AG04450 (cell line): ENCODE results near the gene CRADD. TPM values are rescaled to one million over a fixed set of nuclear protein-coding genes. Genes with fewer than 3 reads are reported as not detected.

Experiments
- CTCF ChIA-PET: fragments of 300-600, 350-600 bp; formaldehyde crosslinking; extraction: SDS; loops from one replicate; lab custom pipeline; 2022; ENCODE audit warnings: antibody characterized with exemption, inconsistent platforms; lab: Charles Lee
- POLR2A ChIA-PET: fragments of 350-600 bp; formaldehyde crosslinking; extraction: SDS; loops from one replicate; lab custom pipeline; 2021; ENCODE audit warnings: antibody characterized with exemption, inconsistent platforms; lab: Yijun Ruan, JAX
- DNase-seq: peaks from one replicate; pipeline ENCODE4 v3.0.0-alpha.2; 2011; ENCODE audit warnings: low read depth, low spot score
- H3K27ac ChIP-seq: one replicate; pipeline ENCODE4 v1.5.1; 2012; ENCODE audit warnings: low read depth, low read length, control low read depth
- H3K27me3 ChIP-seq: one replicate; pipeline ENCODE4 v1.6.0; 2012; ENCODE audit warnings: low read length; ENCODE audit not compliant: control insufficient read depth, insufficient read depth
- H3K4me3 ChIP-seq: 2 replicates; pipeline ENCODE4 v1.5.1; 2011; ENCODE audit warnings: mild to moderate bottlenecking, low read depth, low read length, control low read depth
- H3K9me3 ChIP-seq: 2 replicates; pipeline ENCODE4 v1.5.1; 2012; ENCODE audit warnings: low read length; ENCODE audit not compliant: control insufficient read depth, insufficient read depth
- polyA plus RNA-seq: library from polyadenylated mRNA; depleted of rRNA; stranded (reverse); fragments of >200 nt; gene quantifications from 2 replicates; pipeline ENCODE4 v1.2.3, GENCODE V29; 2011
- TF ChIP-seq, protein P1 (sequence below): IDR thresholded peaks from 2 replicates; pipeline ENCODE4 v1.5.1; 2011; ENCODE audit warnings: low read depth, low read length, control low read depth, inconsistent platforms

The CRADD gene
- polyA plus RNA-seq, 1 experiment: 8.8 TPM

DNA sequence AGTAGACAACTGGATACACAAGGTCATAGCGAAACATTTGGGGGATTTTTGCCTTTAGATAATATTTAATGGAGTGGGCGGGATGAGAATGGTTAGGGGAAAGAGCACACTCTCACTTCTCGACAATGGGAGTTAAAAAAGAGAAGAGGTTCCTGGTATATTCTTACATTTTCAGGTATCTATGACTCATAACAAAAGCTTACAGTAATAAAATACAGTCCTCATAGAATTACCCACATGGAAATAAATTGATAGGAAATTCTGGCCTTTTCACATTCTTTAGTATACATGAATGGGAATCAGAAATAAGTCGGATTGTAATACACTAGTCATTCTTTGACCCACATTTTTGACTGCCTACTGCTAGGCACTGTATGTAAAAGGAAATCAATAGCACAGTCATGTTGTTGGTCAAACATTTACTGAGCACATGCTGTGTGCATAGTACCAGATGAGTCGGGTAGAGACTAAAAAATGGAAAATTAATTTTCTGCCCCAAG lies 8.2 kb upstream of the CRADD start:
- ChIA-PET CTCF (no interaction called here), POLR2A (no interaction called here)
- TF ChIP-seq, protein P1, sequence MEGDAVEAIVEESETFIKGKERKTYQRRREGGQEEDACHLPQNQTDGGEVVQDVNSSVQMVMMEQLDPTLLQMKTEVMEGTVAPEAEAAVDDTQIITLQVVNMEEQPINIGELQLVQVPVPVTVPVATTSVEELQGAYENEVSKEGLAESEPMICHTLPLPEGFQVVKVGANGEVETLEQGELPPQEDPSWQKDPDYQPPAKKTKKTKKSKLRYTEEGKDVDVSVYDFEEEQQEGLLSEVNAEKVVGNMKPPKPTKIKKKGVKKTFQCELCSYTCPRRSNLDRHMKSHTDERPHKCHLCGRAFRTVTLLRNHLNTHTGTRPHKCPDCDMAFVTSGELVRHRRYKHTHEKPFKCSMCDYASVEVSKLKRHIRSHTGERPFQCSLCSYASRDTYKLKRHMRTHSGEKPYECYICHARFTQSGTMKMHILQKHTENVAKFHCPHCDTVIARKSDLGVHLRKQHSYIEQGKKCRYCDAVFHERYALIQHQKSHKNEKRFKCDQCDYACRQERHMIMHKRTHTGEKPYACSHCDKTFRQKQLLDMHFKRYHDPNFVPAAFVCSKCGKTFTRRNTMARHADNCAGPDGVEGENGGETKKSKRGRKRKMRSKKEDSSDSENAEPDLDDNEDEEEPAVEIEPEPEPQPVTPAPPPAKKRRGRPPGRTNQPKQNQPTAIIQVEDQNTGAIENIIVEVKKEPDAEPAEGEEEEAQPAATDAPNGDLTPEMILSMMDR: no peak
- no peak for DNase-seq
- Histone ChIP-seq H3K9me3 (peaks cover 4% of the 10 kb centered on the region; the same call in 1 of the 2 replicates), H3K4me3 (no peak overlapping the region), H3K27me3 (no peaks in the 10 kb centered on the region), H3K27ac (no peak overlapping the region)

DNA sequence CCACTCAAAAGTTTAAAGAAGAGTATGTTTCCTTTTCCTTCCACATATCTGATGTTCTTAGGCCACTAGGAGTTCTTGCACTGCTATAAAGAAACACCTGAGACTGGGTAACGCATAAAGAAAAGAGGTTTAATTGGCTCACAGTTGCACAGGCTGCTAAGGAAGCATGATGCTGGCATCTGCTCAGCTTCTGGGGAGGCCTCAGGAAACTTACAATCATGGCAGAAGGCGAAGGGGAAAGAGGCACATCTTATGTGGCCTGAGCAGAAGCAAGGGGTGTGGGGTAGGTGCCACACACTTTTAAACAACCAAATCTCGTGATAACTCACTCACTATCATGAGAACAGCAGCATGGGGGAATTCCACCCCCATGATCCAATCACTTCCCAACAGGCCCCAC lies 7.7 kb upstream of the CRADD start:
- POLR2A ChIA-PET: no interaction called here
- CTCF ChIA-PET: no interaction called here
- TF ChIP-seq, protein P1: no peak
- DNase-seq: no peak
- Histone ChIP-seq H3K9me3 (peaks cover 4% of the 10 kb centered on the region; the same call in 1 of the 2 replicates), H3K4me3 (no peak overlapping the region), H3K27me3 (no peaks in the 10 kb centered on the region), H3K27ac (no peak overlapping the region)

DNA sequence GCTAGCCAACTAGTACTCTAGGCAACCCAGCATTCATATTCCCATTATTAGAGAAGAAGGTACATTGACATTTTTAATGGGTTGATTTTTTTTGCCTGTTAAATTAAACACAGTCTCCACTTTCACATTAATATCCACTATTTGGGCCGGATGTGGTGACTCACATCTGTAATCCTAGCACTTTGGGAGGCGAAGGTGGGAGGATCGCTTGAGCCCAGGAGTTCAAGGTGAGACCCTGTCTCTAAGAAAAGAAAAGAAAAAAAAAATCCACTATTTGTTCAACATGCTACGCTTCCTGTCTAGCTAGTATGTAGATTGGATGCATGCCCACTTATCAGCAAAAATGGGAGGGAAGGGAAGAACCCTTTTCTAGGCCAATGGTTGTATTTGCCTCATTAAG lies 7.1 kb upstream of the CRADD start:
- ChIA-PET CTCF (interaction anchor here (0.6 to 1.5 kb wide), 2 partner anchors 405 to 432 kb away, joined by 3 to 4 read pairs; no protein-coding TSS in a partner anchor), POLR2A (no interaction called here)

DNA sequence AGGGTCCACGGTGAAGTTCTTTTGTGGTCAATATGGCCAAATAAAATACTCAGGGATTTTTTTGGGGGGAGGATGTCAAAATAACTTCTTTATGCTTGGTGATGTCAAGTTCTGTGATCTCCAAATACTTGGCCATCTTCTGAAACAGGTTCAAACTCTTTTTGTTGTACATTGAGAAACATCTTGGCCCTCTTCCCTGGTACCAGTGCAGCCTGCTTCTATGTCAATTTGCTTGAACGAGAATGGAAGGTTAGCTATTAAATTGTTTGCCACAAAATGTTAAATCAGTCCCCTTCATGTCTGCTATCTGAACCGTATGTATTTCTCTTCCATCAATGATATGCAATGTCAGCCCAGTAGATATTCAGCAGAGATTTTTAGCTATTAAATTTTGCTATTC lies 6.1 kb upstream of the CRADD start:
- TF ChIP-seq, protein P1: no peak
- DNase-seq: no peak
- POLR2A ChIA-PET: no interaction called here
- Histone ChIP-seq H3K27ac (no peak overlapping the region), H3K27me3 (no peaks in the 10 kb centered on the region), H3K9me3 (peaks cover 4% of the 10 kb centered on the region; the same call in 1 of the 2 replicates), H3K4me3 (no peak overlapping the region)
- CTCF ChIA-PET: interaction anchor here (0.7 to 1.5 kb wide), 2 partner anchors 303 to 431 kb away, joined by 4 read pairs; no protein-coding TSS in a partner anchor

More for the DNA sequence above, 7.1 kb upstream of the CRADD start:
- Histone ChIP-seq H3K27me3 (no peaks in the 10 kb centered on the region), H3K4me3 (no peak overlapping the region), H3K9me3 (peaks cover 4% of the 10 kb centered on the region; the same call in 1 of the 2 replicates), H3K27ac (no peak overlapping the region)
- DNase-seq: no peak
- TF ChIP-seq, protein P1: no peak

DNA sequence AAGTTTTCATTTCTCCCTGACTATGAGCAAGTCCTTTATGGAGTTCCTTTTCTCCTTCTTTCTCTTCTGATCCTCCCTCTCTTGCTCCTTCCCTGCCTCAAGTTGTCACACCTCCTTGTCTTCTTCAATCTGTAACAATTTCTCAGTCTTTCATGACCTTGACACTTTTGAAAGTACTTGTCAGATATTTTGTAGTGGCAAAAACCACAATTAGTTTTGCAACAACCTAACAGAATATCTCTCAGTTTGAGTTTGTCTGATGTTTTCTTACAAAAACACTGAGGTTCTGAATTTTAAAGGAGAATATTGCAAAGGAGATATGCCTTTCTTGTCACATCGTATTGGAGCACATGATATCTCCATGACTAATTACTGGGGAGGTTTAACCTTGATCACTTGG lies 4.1 kb upstream of the CRADD start:
- no peak overlapping the region for H3K4me3 ChIP-seq
- no peak overlapping the region for H3K27ac ChIP-seq
- CTCF ChIA-PET: no interaction called here
- DNase-seq: no peak
- TF ChIP-seq, protein P1: no peak
- POLR2A ChIA-PET: no interaction called here
- H3K9me3 ChIP-seq: peaks cover 4% of the 10 kb centered on the region
- no peaks in the 10 kb centered on the region for H3K27me3 ChIP-seq
